HG03442 (cell line): Measurements from ENCODE around the gene OGFOD2.

Experiments
- ATAC-seq: cut with Tn5 transposase; IDR thresholded peaks from one replicate; pipeline ENCODE4 v1.9.1; 2021; ENCODE audit warnings: mild to moderate bottlenecking, moderate library complexity; ENCODE audit not compliant: unreplicated experiment

Gene OGFOD2

GRCh38 chr12:122976648-122976975 is 1.6 kb downstream of the OGFOD2 start:
- no peak for ATAC-seq

GRCh38 chr12:122977153-122977552 is 2.1 kb downstream of the OGFOD2 start:
- ATAC-seq: no peak

GRCh38 chr12:122977655-122978392 is 2.8 kb downstream of the OGFOD2 start:
- no peak for ATAC-seq

GRCh38 chr12:122978507-122978955 is 3.5 kb downstream of the OGFOD2 start:
- ATAC-seq: no peak

- ATAC-seq: no peak
Measured at GRCh38 chr12:122979001-122979907, 4.2 kb downstream of the OGFOD2 start.

- no peak for ATAC-seq
Measured at GRCh38 chr12:122979908-122980182, 4.8 kb downstream of the OGFOD2 start.

- ATAC-seq: peak; percentile 46
Measured at GRCh38 chr12:122980183-122981035, 5.4 kb downstream of the OGFOD2 start, which contains the start of gene ARL6IP4. ARL6IP4 (plus strand) TSS chr12:122980681; CDS start chr12:122981140, 459 bp downstream.

- ATAC-seq: peak; percentile 12
Measured at GRCh38 chr12:122981036-122981471, 6.0 kb downstream of the OGFOD2 start.

GRCh38 chr12:122981587-122982476 is 6.8 kb downstream of the OGFOD2 start:
- no peak for ATAC-seq

GRCh38 chr12:122982477-122982815 is 7.4 kb downstream of the OGFOD2 start:
- ATAC-seq: no peak

GRCh38 chr12:122982963-122983788 is 8.1 kb downstream of the OGFOD2 start:
- no peak for ATAC-seq

GRCh38 chr12:122983789-122984515 is 8.9 kb downstream of the OGFOD2 start:
- ATAC-seq: no peak

GRCh38 chr12:122984612-122985337 is 9.7 kb downstream of the OGFOD2 start:
- no peak for ATAC-seq

GRCh38 chr12:122985338-122986257 is 10.6 kb downstream of the OGFOD2 start:
- no peak for ATAC-seq

GRCh38 chr12:122986258-122986871 is 11.3 kb downstream of the OGFOD2 start:
- no peak for ATAC-seq

GRCh38 chr12:122987086-122987951 is 12.3 kb downstream of the OGFOD2 start:
- ATAC-seq: no peak
